ENCODE data around the gene SH3RF3. TPM values are rescaled to one million over a fixed set of nuclear protein-coding genes. Genes with fewer than 3 reads are reported as not detected.

The SH3RF3 gene
- polyA plus RNA-seq, 1 of the 3 experiments (the other 2 are of a cell fraction) = 1.9 TPM

DNA sequence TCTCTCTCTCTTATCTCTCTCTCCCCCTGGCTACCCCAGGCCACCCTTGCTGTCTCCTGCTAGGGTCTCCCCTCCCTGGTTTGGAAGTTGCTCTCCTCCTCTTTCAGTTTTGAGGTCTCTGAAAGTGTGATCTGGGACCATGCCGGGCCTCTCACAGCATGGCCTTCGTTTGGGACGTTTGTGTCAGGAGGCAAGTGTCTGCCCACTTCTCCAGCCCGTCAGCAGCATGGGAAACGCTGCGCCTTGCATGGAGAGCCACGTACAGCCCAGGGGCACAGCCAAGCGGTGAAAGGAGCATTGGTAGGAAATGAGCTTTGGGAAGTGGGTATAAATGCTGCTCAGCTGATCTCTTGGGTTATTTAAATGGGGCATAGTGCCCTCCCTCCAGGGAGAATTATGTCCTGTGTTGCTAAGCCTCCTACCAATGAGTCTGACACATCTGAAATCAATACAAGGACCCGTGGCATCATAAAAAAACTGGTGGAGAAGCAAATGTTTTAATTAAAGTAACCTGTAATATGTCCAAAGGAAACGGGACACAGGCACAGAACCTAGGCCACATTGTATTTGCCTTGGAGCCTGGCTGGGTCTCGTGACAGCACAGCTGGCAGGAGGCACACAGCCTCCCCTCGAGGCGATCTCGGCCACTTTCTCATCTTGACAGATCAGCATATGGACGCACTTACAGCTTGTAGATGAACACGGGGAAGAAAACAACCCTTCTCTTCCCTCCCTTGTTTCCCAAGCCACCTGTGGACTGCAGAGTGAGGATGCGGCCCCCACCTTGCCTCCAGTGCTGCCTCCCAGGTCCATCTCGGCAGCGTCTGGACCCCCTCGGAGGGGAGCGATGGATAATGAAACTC lies 72.7 kb downstream of the SH3RF3 start:
- Histone ChIP-seq H3K79me2 (ENCODE audit: insufficient read depth) (0 out of 2 replicates have a peak, but pooled peaks cover 4% of the 10 kb centered on the region), H3K27ac (ENCODE audit: low read depth in 2 of 2, low read length in 1 of 2) (peak overlapping the region in 1 of 2 experiments; percentile 54; a peak in 1 of 4 replicates), H3K9me2 (no peaks in the 10 kb centered on the region), H4K20me1 (ENCODE audit: insufficient read depth) (peaks cover 18% of the 10 kb centered on the region), H3K4me2 (no peak overlapping the region), H3K9ac (no peak overlapping the region), H3K9me3 (no peaks in the 10 kb centered on the region), H3K4me1 (ENCODE audit: control insufficient read depth in 1 of 2, insufficient read depth in 2 of 2, low read depth in 1 of 2, low read length in 1 of 2) (peaks cover 0 to 49% of the 10 kb centered on the region in 2 experiments; a peak in 1 of 4 replicates), H3F3A (replicated peaks; ENCODE audit: insufficient read depth) (no peaks in the 10 kb centered on the region), H2AFZ (ENCODE audit: low read depth) (no peak overlapping the region), H3K4me3 (ENCODE audit: low read depth in 2 of 2, low read length in 1 of 2) (no peak overlapping the region), H3K27me3 (ENCODE audit: insufficient read depth) (no peaks in the 10 kb centered on the region), H3K36me3 (replicated peaks in 1 of 2; ENCODE audit: control insufficient read depth in 1 of 2, insufficient read depth in 2 of 2, low read length in 1 of 2) (no peaks in the 10 kb centered on the region)
- TF ChIP-seq MXI1 (IDR thresholded peaks at IDR 0.05; ENCODE audit: low read depth, low read length) (peak; percentile 56; the same call in 1 of the 2 replicates), RAD21 (IDR thresholded peaks at IDR 0.05; ENCODE audit: low read length) (no peak; the same call in 1 of the 2 replicates), EP300 (IDR thresholded peaks at IDR 0.05; ENCODE audit: borderline replicate concordance in 1 of 2, low read depth in 1 of 2, low read length in 1 of 2) (peak in 1 of 2 experiments; percentile 51; a peak in 1 of 4 replicates), IRF3 (IDR thresholded peaks at IDR 0.05; ENCODE audit: low read depth, low read length) (no peak), RCOR1 (IDR thresholded peaks at IDR 0.05; ENCODE audit: low read length) (peak; percentile 54; the same call in 1 of the 2 replicates), FOXJ3 (CRISPR knock-in tag; IDR thresholded peaks at IDR 0.05) (peak; percentile 58), GATA2 (CRISPR knock-in tag; IDR thresholded peaks at IDR 0.05) (peak; percentile 74)
- TF ChIP-seq, protein P1, sequence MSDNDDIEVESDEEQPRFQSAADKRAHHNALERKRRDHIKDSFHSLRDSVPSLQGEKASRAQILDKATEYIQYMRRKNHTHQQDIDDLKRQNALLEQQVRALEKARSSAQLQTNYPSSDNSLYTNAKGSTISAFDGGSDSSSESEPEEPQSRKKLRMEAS (IDR thresholded peaks at IDR 0.05; ENCODE audit: low read depth) = no peak
- ChIA-PET CTCF (interaction anchor here (0.9 to 1.4 kb wide), 5 partner anchors 14 to 309 kb away, joined by 3 to 6 read pairs (median 3); partner anchors contain the start of gene SH3RF3), POLR2A (no interaction called here)
- peak; percentile 69 for DNase-seq
- WGBS (ENCODE audit: low lambda C conversion rate) = 81% methylated on average over 21 of the region's 21 CpGs

DNA sequence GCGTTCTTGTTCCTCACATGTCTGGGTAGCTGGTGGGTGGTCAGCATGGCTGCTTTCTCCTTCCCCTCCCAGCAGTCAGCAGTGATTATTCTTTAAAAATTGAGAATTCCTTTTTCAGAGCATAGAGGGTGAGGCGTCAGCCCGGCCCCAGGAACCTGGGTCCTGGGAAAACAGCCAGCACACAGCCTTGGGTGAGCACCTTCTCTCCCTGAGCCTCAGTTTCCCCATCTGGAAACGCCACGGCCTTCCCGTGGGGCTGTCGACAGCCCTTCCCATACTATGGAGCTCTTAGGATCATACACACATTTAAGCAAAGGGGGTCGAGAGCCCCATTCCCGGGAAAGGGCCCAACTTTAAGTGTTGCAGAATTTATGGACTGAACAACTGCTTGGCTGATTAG lies 73.5 kb downstream of the SH3RF3 start:
- Histone ChIP-seq H3K27me3 (ENCODE audit: insufficient read depth) (no peaks in the 10 kb centered on the region), H3K4me2 (no peak overlapping the region), H3K4me3 (ENCODE audit: low read depth in 2 of 2, low read length in 1 of 2) (no peak overlapping the region), H3K9me3 (no peaks in the 10 kb centered on the region), H3K9me2 (no peaks in the 10 kb centered on the region), H3K27ac (ENCODE audit: low read depth in 2 of 2, low read length in 1 of 2) (no peak overlapping the region), H3K79me2 (ENCODE audit: insufficient read depth) (peaks cover 7% of the 10 kb centered on the region; the same call in 1 of the 2 replicates), H4K20me1 (ENCODE audit: insufficient read depth) (peaks cover 11% of the 10 kb centered on the region), H3K4me1 (ENCODE audit: control insufficient read depth in 1 of 2, insufficient read depth in 2 of 2, low read depth in 1 of 2, low read length in 1 of 2) (peaks cover 0 to 45% of the 10 kb centered on the region in 2 experiments; a peak in 1 of 4 replicates), H3K36me3 (replicated peaks in 1 of 2; ENCODE audit: control insufficient read depth in 1 of 2, insufficient read depth in 2 of 2, low read length in 1 of 2) (no peaks in the 10 kb centered on the region), H3K9ac (no peak overlapping the region), H2AFZ (ENCODE audit: low read depth) (no peak overlapping the region), H3F3A (replicated peaks; ENCODE audit: insufficient read depth) (no peaks in the 10 kb centered on the region)
- ChIA-PET CTCF (interaction anchor here (0.9 to 1.4 kb wide), 4 partner anchors 13 to 308 kb away, joined by 3 to 6 read pairs (median 3); partner anchors contain the start of gene SH3RF3), POLR2A (no interaction called here)
- WGBS (ENCODE audit: low lambda C conversion rate) = 92% methylated on average over 9 of the region's 9 CpGs
- no peak for DNase-seq
- no peak for TF ChIP-seq SMC3 (IDR thresholded peaks at IDR 0.05; ENCODE audit: low read depth, low read length)
- TF ChIP-seq FOSL2 (IDR thresholded peaks at IDR 0.05; ENCODE audit: borderline replicate concordance, low read depth) = no peak
- TF ChIP-seq JUND (IDR thresholded peaks at IDR 0.05) = no peak
- TF ChIP-seq ELF1 (IDR thresholded peaks at IDR 0.05) = no peak
- no peak for TF ChIP-seq CHD2 (IDR thresholded peaks at IDR 0.05; ENCODE audit: low read length, partially characterized antibody)
- TF ChIP-seq YY1 (IDR thresholded peaks at IDR 0.05; ENCODE audit: low read depth) = no peak
- TF ChIP-seq SIN3A (IDR thresholded peaks at IDR 0.05; ENCODE audit: borderline replicate concordance, low read depth, low read length) = no peak
- TF ChIP-seq GATA2 (CRISPR knock-in tag; IDR thresholded peaks at IDR 0.05) = no peak
- TF ChIP-seq POLR2AphosphoS5 (IDR thresholded peaks at IDR 0.05; ENCODE audit: low read depth, low read length) = no peak
- TF ChIP-seq, protein P2, sequence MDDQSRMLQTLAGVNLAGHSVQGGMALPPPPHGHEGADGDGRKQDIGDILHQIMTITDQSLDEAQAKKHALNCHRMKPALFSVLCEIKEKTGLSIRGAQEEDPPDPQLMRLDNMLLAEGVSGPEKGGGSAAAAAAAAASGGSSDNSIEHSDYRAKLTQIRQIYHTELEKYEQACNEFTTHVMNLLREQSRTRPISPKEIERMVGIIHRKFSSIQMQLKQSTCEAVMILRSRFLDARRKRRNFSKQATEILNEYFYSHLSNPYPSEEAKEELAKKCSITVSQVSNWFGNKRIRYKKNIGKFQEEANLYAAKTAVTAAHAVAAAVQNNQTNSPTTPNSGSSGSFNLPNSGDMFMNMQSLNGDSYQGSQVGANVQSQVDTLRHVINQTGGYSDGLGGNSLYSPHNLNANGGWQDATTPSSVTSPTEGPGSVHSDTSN (IDR thresholded peaks at IDR 0.05) = no peak
- TF ChIP-seq, protein P1 (IDR thresholded peaks at IDR 0.05; ENCODE audit: low read depth) = no peak
- TF ChIP-seq TAF1 (IDR thresholded peaks at IDR 0.05; ENCODE audit: borderline replicate concordance, low read depth, low read length) = no peak
- TF ChIP-seq RCOR1 (IDR thresholded peaks at IDR 0.05; ENCODE audit: low read length) = no peak
- no peak for TF ChIP-seq MEF2A (IDR thresholded peaks at IDR 0.05; ENCODE audit: borderline replicate concordance, low read depth)
- TF ChIP-seq, protein P3, sequence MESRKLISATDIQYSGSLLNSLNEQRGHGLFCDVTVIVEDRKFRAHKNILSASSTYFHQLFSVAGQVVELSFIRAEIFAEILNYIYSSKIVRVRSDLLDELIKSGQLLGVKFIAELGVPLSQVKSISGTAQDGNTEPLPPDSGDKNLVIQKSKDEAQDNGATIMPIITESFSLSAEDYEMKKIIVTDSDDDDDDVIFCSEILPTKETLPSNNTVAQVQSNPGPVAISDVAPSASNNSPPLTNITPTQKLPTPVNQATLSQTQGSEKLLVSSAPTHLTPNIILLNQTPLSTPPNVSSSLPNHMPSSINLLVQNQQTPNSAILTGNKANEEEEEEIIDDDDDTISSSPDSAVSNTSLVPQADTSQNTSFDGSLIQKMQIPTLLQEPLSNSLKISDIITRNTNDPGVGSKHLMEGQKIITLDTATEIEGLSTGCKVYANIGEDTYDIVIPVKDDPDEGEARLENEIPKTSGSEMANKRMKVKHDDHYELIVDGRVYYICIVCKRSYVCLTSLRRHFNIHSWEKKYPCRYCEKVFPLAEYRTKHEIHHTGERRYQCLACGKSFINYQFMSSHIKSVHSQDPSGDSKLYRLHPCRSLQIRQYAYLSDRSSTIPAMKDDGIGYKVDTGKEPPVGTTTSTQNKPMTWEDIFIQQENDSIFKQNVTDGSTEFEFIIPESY (IDR thresholded peaks at IDR 0.05; ENCODE audit: borderline replicate concordance, low read depth) = no peak
- no peak for TF ChIP-seq GABPA (IDR thresholded peaks at IDR 0.05; ENCODE audit: low read depth)
- no peak for TF ChIP-seq MXI1 (IDR thresholded peaks at IDR 0.05; ENCODE audit: low read depth, low read length)
- no peak for TF ChIP-seq RFX5 (IDR thresholded peaks at IDR 0.05; ENCODE audit: low read length)

Data from SK-N-SH (cell line).